K562 (cell line): Measurements from ENCODE around the gene ECHDC3.

Source experiments
- MTA3 ChIP-seq: fragments of 450-650 bp; formaldehyde crosslinking; IDR thresholded peaks from 2 replicates; pipeline ENCODE4 v1.6.1; 2017; ENCODE audit warnings: mild to moderate bottlenecking, borderline replicate concordance
- TEAD2 ChIP-seq: fragments of 450-650 bp; IDR thresholded peaks from 2 replicates; pipeline ENCODE4 v1.6.1; 2016; ENCODE audit warnings: missing genetic modification characterization, control low read depth, missing compliant biosample characterization
- TF ChIP-seq, protein P1 (sequence below): fragments of 450-650 bp; IDR thresholded peaks from 2 replicates; pipeline ENCODE4 v1.6.1; 2016; ENCODE audit warnings: low read depth, mild to moderate bottlenecking, moderate library complexity
- TF ChIP-seq, protein P2 (sequence below), 2 experiments: fragments of 200-800 bp in 1 of 2; sonication (Bioruptor generic) in 1 of 2; sonication (generic) in 1 of 2; formaldehyde crosslinking in 1 of 2; IDR thresholded peaks in 1 of 2; conservative IDR thresholded peaks in 1 of 2; 2 replicates each; pipeline versions ENCODE4 v1.5.0 to v1.6.1; 2016 to 2020; ENCODE audit warnings: missing compliant biosample characterization in 1 of 2, missing genetic modification characterization in 1 of 2, missing genetic modification reagents in 1 of 2
- TF ChIP-seq, protein P3 (sequence below): IDR thresholded peaks from 3 replicates; pipeline ENCODE4 v1.6.1; 2011; ENCODE audit warnings: borderline replicate concordance, mild to moderate bottlenecking, moderate library complexity; ENCODE audit not compliant: insufficient read length; ENCODE audit errors: extremely low read depth
- TF ChIP-seq, protein P4 (sequence below): IDR thresholded peaks from 2 replicates; pipeline ENCODE4 v1.6.1; 2012; ENCODE audit warnings: low read depth, low read length, improper control_type of control experiment, borderline replicate concordance
- TF ChIP-seq, protein P5 (sequence below): fragments of 450-650 bp; IDR thresholded peaks from 2 replicates; pipeline ENCODE4 v1.6.1; 2017; ENCODE audit warnings: mild to moderate bottlenecking, moderate library complexity
- TF ChIP-seq, protein P6 (sequence below), 3 experiments: IDR thresholded peaks in 2 of 3; conservative IDR thresholded peaks in 1 of 3; 2 replicates each; pipeline ENCODE4 v1.5.1; 2011 to 2012; ENCODE audit warnings: low read length in 3 of 3, mild to moderate bottlenecking in 3 of 3, control low read depth in 2 of 3, improper control_type of control experiment in 1 of 3, inconsistent platforms in 1 of 3, low read depth in 1 of 3, mixed read lengths in 1 of 3, moderate library complexity in 1 of 3; ENCODE audit not compliant: insufficient read depth in 2 of 3

DNA sequence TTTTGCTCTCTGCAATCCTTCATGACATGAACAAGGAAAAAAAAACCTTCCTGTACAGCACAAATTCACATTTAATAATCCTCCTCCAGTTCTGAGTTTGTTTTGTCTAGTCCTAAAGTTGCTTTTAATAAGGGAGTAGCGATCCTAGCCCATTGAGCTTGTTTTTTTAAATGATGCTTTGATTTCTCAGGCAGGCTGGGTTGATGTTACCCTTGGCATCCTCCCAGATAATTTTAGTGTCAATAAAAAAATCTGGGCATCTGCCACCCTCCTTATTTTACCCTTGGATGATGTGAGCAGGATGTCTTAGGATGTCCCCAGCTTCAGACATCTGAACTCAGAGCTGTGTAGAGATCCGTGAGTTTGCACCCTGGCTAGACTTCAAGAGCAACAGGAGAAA, 47.1 kb downstream of the ECHDC3 start:
- TF ChIP-seq MTA3 (no peak), TEAD2 (tag) (no peak)
- TF ChIP-seq, protein P1, sequence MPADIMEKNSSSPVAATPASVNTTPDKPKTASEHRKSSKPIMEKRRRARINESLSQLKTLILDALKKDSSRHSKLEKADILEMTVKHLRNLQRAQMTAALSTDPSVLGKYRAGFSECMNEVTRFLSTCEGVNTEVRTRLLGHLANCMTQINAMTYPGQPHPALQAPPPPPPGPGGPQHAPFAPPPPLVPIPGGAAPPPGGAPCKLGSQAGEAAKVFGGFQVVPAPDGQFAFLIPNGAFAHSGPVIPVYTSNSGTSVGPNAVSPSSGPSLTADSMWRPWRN: no peak
- TF ChIP-seq, protein P2, sequence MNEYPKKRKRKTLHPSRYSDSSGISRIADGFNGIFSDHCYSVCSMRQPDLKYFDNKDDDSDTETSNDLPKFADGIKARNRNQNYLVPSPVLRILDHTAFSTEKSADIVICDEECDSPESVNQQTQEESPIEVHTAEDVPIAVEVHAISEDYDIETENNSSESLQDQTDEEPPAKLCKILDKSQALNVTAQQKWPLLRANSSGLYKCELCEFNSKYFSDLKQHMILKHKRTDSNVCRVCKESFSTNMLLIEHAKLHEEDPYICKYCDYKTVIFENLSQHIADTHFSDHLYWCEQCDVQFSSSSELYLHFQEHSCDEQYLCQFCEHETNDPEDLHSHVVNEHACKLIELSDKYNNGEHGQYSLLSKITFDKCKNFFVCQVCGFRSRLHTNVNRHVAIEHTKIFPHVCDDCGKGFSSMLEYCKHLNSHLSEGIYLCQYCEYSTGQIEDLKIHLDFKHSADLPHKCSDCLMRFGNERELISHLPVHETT (CRISPR knock-in tag; conservative IDR thresholded peaks at IDR 0.05 in 1 of 2, IDR thresholded peaks at IDR 0.05 in 1 of 2): no peak
- TF ChIP-seq, protein P3, sequence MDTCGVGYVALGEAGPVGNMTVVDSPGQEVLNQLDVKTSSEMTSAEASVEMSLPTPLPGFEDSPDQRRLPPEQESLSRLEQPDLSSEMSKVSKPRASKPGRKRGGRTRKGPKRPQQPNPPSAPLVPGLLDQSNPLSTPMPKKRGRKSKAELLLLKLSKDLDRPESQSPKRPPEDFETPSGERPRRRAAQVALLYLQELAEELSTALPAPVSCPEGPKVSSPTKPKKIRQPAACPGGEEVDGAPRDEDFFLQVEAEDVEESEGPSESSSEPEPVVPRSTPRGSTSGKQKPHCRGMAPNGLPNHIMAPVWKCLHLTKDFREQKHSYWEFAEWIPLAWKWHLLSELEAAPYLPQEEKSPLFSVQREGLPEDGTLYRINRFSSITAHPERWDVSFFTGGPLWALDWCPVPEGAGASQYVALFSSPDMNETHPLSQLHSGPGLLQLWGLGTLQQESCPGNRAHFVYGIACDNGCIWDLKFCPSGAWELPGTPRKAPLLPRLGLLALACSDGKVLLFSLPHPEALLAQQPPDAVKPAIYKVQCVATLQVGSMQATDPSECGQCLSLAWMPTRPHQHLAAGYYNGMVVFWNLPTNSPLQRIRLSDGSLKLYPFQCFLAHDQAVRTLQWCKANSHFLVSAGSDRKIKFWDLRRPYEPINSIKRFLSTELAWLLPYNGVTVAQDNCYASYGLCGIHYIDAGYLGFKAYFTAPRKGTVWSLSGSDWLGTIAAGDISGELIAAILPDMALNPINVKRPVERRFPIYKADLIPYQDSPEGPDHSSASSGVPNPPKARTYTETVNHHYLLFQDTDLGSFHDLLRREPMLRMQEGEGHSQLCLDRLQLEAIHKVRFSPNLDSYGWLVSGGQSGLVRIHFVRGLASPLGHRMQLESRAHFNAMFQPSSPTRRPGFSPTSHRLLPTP: no peak
- TF ChIP-seq, protein P4, sequence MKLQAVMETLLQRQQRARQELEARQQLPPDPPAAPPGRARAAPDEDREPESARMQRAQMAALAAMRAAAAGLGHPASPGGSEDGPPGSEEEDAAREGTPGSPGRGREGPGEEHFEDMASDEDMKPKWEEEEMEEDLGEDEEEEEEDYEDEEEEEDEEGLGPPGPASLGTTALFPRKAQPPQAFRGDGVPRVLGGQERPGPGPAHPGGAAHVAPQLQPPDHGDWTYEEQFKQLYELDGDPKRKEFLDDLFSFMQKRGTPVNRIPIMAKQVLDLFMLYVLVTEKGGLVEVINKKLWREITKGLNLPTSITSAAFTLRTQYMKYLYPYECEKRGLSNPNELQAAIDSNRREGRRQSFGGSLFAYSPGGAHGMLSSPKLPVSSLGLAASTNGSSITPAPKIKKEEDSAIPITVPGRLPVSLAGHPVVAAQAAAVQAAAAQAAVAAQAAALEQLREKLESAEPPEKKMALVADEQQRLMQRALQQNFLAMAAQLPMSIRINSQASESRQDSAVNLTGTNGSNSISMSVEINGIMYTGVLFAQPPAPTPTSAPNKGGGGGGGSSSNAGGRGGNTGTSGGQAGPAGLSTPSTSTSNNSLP: no peak
- TF ChIP-seq, protein P5, sequence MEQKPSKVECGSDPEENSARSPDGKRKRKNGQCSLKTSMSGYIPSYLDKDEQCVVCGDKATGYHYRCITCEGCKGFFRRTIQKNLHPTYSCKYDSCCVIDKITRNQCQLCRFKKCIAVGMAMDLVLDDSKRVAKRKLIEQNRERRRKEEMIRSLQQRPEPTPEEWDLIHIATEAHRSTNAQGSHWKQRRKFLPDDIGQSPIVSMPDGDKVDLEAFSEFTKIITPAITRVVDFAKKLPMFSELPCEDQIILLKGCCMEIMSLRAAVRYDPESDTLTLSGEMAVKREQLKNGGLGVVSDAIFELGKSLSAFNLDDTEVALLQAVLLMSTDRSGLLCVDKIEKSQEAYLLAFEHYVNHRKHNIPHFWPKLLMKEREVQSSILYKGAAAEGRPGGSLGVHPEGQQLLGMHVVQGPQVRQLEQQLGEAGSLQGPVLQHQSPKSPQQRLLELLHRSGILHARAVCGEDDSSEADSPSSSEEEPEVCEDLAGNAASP: no peak
- TF ChIP-seq, protein P6, sequence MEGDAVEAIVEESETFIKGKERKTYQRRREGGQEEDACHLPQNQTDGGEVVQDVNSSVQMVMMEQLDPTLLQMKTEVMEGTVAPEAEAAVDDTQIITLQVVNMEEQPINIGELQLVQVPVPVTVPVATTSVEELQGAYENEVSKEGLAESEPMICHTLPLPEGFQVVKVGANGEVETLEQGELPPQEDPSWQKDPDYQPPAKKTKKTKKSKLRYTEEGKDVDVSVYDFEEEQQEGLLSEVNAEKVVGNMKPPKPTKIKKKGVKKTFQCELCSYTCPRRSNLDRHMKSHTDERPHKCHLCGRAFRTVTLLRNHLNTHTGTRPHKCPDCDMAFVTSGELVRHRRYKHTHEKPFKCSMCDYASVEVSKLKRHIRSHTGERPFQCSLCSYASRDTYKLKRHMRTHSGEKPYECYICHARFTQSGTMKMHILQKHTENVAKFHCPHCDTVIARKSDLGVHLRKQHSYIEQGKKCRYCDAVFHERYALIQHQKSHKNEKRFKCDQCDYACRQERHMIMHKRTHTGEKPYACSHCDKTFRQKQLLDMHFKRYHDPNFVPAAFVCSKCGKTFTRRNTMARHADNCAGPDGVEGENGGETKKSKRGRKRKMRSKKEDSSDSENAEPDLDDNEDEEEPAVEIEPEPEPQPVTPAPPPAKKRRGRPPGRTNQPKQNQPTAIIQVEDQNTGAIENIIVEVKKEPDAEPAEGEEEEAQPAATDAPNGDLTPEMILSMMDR (IDR thresholded peaks at IDR 0.05 in 2 of 3, conservative IDR thresholded peaks at IDR 0.05 in 1 of 3; ENCODE audit: insufficient read depth in 2 of 3, low read depth in 1 of 3, low read length in 3 of 3): no peak
